ENCODE results near the gene SYNPR.

Gene SYNPR

DNA sequence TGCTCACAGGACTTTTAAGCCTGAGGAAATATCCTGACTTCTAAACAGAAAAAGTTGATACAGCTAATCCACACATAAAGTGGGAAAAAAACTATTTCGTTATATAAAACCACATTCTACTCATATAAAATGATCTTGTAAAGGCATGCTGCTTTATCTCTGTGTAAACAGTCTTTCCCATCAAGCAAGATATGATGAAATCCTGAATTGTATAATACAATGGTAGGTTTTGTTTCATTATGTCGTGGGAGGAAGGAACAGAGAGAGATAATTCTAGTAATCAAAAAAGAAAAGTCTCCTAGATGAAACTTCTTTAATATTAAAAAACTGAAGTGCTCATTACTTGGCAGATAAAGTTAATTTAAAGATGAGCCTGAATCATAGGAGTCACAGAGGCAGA, 281.8 kb downstream of the SYNPR start:
- no peak for DNase-seq

DNA sequence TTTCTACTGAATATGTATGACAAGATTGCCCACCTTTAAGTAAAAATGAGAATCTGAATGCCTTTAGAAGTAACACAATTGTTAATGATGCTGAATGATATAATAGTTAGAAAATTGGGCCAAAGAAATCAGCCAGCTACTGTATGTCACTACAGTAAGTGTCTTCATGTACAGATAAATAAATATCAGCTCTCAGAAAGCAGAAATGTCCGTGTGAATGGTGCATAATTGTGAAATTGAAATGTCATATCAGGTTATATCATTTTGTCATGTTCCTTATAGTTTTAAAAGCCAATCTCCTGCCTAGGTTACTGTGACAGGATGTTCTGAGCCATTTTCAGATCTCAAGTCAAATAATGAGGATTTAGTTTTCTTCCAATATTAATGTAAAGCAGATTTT, 283.8 kb downstream of the SYNPR start:
- DNase-seq, result no peak

DNA sequence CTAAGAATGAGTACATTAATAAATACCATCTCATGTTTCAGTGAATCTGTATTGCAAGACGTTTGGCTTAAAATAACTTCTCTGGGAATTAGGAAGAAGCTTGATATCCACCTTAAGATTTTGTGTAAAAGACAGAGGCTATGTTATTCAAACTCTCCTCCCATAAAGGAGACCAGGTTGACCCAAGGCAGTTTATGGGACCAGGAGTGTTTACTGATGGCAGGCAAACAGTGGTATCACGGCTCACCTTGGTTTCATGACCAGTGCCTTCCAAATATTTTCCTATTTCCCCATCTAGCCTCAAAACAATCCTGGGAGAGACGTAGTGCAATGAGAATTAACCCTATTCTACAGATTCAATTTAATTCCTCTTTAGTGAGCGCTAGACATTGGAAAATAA, 284.2 kb downstream of the SYNPR start:
- DNase-seq, result no peak

DNA sequence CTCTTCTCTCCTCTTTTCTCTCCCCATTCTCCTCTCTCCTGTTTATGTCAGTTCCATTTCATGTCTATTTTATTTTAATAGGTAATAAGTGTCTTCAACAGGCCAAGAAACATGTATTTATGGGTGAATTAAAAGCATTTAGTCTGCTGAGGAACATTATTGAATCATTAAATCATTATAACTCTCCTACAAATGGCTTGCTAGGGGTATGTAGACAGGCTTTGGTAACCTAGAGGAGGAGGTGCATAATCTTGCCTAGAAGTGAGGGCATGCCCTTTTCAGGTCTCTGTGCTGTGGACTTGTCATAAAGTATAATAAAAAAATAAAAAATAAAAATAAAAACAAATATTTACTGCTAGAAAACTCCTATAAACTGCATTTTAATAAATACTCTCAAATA, 285.5 kb downstream of the SYNPR start:
- DNase-seq, result no peak

DNA sequence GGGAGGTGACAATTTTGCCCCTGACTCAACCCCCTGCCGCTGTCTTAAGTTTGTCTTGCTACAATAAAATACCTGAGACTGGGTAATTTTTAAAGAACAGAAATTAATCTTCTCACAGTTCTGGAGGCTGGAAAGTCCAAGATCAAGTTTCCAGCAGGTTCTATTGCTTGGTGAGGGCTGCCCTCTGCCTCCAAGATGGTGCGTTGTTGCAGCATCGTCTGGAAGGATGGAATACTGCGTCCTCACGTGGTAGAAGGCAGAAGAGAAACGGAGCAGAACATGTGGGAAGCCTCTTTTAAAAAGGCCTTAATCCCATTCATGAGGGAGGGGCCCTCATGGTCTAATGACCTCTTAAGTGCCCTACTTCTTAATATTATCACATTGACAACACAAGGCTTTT, 287.1 kb downstream of the SYNPR start:
- no peak for DNase-seq

DNA sequence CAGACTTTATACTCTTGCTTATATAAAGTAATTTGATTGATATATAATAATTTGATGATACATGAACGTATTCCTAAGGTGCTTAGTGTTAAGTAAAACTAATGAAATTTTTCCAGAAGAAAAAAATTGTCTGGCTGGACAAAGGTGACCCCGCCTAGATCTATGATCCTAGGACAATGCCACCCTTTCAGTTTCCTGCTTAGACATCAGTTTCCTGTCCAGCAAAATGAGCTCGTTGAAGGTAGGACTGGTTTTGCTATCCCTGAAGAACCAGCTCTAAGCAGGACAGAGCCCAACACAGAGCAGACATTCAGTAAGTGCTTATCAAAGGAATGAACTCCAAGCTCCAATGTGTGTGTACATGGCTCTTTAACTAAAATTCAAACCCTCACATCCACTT, 293.6 kb downstream of the SYNPR start:
- DNase-seq, result no peak

DNA sequence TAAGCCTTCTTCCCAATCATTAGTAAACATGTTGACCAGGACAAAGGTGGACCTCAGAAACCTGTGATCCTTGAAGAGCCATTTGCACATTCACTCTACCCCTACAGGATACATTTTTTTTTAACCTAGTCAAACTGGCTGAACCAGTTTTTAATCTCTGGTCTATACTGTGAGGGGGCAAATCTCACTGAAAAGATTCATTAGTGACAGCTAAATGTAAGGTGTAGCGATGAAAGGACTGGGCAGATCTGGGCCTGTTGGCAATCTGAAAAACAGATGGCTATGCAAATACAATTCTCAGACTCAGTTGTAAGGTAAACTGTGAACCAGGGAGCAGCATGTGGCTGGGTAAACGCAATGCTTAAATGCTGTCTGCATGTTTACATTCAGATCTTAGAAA, 298.7 kb downstream of the SYNPR start:
- DNase-seq, result no peak

DNA sequence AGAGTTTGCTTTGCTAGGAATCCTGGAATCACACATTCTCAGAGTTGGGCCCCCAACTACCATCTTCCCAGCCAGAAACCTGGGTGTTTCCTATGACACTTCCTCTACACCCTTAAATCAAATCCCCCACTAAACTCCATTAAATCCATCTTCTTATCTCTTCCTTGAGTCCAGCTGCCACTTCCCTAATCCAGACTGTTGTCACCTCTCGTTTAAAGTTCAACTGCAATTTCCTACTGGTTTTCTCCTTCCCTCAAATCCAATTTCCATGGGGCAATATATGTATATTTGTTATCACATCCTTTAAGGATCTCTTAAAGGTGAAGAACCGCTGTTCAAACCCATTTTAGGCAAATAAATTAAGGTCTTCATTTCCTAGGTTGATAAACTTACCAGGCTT, 300.8 kb downstream of the SYNPR start:
- no peak for DNase-seq

DNA sequence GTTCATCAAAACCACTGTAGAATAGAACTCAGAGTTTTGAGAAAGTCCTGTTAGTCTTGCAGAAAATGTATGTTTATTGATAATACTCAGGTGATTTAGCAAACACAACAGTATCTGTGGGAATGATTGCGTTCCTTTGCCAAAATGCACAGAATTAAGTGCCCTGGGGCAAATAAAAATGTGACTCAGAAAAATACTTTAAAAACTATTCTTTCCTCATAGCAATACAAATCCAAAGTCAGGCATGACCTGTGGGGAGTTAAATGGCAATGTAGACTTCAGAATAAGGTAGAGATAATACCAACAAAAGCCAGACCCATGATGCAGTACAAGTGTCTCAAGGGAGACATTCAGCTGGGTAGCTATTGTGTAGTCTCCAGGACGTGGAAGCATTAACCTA, 302.0 kb downstream of the SYNPR start:
- no peak for DNase-seq

DNA sequence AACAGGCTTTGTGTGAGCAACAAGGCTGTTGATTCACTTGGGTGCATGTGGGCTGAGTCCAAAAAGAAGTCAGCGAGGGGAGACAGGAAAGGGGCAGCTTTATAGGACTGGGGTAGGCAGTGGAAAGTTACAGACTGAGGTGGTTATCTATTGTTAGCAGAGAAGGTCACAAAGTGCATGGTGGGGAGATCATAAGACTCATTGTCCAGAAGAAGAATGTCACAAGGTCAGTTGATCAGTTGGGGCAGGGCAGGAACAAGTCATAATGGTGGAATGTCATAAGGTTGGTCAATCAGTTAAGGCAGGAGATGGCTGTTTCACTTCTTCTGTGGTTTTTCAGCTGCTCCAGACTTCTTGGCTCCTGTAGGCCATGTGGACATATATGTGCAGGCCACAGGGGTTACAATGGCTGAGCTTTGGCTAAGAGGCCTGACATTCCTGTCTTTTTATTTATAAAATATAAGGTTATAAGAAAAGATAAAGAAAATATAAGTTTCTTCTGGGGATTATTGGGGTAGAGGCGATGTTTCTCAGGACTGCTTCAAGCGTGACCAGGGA, 304.9 kb downstream of the SYNPR start:
- DNase-seq, result no peak

DNA sequence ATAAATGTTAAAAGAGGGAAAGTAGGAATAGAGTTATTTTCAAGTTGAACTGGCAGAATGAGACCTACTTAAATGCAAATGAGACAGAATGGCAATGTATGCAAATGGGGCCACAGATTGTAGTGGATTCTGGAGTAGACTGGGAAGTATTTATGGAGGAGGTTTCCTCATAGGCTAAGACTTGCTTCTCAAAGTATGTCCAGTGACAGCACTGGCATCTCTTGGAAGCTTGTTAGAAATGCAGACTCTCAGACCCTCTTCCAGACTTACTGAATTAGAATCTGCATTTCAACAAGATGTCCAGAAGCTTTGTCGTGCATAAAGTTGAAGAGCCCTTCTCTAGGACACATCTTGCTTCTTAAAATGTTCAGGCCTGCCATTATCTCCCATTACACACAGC, 306.6 kb downstream of the SYNPR start:
- no peak for DNase-seq

DNA sequence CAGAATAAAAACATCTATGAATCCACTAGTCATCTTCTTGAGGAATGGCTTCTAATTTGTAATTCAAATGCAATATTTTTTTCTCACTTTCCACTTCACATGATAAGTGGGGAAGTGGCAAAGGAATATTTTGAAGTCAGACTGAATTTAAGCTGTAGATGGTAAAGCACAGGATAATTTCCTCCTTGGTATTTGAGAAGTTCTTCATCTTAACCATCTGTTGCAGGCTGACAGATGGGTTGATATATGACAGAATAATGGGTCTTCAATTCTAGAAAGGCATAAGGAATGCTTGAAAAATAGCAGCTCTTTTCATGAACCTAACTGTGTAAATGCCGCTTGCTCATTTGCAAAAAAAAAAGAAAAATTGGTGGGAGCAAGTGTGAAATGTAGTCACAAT, 307.8 kb downstream of the SYNPR start:
- DNase-seq, result no peak

DNA sequence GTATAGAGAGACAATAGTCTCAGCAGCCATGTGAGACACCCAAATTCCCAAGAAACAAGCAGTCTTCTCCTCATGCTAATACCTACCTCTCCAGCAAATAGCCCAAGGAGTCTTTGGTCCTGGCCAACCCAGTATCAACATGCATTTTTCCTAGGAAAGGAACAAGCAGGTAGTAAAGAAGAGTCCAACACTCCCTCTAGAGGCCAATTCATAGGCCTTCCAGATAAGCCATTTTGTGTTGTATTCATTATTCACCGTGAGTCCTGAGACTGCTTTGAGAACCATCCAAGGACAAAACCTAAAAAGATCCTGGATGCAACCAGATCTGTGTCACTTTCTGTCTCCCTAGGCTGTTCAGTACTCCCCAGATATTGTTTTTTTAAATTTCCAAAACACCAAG, 310.8 kb downstream of the SYNPR start:
- DNase-seq, result no peak

DNA sequence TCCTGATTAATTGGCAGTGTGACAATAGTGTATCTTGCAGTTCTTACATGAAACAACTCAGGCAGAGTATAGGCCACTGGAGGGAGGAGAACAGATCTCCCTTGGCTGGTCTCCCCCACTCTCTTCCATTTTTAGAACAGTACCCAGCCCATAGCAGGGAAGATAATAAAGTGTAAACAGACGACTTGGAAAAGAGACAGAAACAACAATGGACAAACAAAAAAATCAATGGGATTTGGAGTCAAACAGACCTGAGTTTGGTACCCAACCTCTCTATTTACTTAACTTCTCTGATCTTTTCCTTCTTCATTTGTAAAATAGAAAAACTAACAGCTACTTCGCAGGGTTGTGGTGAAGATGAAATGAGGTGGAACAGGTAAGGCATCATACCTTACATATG, 315.7 kb downstream of the SYNPR start:
- no peak for DNase-seq

DNA sequence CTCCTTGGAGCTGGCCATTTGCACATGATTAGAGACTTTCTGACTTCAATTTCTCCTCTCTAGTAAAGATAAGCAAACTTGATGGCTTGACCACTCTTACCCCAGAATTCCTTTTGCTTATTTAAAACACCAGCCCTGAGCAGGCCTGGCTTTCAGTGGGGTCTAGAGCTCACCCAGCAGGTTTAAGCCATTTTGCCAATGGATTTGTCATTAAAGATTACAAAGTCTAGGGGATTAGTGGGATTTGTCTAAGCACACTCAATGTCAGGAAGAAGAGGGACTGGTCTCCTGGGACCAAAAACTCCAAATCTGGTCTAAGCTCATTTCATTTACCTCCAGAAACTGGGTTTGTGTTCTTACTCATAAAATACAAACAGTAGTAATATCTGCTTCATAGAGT, 317.1 kb downstream of the SYNPR start:
- DNase-seq, result no peak

DNA sequence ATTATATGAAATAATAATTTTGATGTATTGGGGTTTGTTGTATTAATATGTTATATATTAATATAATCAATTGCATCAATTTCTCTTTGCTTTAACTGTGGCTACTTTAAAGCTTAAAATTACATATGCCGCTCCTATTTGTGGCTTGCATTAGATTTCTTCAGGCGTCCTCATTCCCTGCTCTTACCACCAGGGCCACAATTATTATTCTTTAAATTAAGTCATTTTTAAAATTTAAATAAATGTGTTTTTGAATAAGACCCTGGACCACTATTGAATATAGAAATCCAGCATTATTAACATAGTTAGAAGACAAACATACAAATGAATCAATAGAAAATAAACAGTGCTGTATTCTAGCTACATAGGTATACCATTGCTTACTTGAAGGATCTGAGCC, 318.9 kb downstream of the SYNPR start:
- DNase-seq, result no peak

DNA sequence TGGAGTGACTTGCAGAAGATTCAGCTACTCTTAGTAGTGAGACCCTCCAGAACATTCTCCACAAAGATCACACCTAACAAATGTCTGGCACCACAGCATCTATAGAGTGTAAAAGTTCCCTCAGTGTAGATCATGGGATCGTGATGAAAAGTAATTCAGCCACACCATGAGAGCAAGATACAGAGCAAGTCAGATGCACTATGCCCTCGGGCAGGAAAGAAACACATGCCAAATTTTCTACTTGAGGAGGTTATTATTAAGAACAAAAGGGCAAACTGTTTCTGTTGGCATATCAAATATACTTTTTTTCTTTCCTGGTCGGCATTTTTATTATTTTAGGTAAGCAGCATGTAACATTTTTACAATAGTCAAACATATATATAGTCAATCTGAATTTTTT, 329.6 kb downstream of the SYNPR start:
- DNase-seq, result no peak

DNA sequence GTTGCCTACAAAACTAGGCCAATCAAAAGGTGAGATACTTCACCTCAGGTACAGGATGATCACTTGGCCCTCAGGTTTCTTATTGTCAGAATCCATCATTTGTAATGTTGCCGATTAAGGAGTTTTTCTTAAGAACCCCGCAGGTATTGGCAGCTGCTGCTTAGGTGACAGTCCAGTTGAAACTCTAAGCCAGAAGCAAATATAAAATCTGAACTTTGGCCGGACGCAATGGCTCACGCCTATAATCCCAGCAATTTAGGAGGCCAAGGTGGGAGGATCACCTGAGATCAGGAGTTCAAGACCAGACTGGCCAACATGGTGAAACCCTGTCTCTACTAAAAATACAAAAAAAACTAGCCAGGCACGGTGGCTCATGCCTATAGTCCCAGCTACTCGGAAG, 331.3 kb downstream of the SYNPR start:
- DNase-seq, result no peak

DNA sequence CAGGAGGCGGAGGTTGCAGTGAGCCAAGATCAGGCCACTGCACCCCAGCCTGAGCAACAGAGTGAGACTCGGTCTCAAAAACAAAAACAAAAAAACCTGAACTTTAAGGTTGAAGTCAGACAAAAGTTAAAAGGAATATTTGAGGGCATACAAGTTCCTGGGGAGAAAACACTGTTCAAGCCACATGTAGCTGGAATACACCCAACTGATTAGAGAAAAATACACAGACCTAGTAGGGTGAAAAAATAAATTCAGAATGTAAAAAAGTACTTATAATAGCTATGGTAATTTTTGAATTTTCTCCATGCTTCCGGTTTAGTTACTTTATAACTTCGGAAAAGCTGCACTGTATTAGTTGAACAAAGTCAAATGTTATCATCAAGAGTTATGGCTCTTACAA, 331.7 kb downstream of the SYNPR start:
- DNase-seq, result no peak

DNA sequence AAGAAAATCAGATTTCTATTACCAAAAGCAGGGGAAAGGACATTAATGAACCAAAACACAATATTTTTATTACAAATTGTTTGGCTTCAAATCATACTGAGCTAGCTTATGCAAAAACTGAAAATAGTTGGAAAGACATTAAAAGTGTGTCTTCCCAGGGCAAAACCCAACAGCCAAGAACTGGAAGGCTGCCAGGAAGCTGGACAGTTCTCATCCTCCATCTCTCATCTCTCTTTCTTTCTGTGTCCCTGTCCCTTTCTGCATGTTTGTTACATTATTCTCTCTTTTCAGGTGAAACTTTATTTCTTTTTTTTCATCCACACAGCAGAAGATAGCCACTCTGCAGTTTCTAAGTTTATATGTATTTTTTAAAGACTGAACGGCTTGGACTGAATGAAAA, 333.3 kb downstream of the SYNPR start:
- DNase-seq, result no peak

DNA sequence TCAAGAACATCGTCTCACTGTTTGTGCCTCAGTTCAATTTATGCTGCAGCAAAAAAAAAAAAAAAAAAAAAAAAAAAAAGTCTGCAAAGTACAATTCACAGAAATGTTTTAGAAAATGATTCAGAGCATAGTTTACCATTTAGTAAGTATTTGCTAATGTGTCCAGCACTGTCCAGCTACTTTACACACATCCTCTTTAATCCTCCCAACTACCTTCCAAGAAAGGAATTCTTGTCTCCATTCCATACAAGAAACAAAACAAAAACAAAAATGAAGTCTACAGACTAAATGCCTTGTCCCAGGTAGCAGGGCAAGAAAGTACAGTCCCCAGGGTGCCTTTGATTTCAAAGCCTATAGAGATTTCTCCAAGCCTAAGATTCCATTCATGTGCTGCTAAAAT, 335.5 kb downstream of the SYNPR start:
- no peak for DNase-seq

DNA sequence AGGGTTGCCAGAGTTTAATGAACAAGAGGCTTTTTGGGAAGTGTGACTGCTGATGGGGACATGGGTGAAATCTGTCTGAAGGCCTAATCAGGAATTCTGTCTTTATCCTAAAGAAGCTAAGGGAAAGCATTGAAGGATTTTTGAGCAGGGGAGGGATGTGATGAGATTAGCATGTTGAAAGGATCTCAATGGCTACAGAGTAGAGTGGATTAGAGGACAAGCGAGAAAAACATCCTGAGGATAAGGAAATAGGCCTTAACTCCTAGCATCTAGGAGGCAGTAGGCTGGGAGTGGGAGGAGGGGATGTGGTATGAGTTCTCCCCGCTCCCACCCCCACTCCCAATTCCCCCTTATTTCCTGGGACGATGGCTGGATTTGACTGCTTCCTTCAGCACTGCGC, 339.3 kb downstream of the SYNPR start:
- no peak for DNase-seq

DNA sequence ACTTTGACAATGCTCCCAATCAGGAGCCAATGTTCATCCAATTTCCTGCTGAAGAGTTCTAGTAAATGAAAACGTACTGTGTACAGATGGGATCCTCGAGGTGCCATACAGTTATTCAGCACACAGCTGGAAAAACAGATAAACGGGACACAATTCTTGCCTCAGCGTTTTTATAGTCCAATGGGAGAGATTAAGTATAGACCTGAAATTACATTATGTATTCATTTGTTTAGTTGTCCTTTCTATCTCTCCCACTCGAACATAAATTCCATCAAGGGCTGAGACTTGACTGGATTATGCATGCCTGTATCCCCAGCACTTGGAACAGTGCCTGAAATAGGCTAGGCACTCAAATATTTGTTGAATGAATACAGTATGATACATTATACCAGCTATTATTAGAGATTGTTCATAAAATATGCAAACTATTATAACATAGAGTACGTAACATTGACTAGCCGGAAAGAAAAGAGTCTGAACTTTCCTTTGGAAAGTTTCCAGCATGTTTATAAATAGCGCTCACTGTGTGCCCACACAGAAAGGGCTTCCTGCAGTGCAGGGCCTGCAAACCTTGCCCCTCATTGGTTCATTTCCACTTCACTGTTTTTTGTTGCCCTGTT, 346.9 kb downstream of the SYNPR start:
- no peak for DNase-seq

DNA sequence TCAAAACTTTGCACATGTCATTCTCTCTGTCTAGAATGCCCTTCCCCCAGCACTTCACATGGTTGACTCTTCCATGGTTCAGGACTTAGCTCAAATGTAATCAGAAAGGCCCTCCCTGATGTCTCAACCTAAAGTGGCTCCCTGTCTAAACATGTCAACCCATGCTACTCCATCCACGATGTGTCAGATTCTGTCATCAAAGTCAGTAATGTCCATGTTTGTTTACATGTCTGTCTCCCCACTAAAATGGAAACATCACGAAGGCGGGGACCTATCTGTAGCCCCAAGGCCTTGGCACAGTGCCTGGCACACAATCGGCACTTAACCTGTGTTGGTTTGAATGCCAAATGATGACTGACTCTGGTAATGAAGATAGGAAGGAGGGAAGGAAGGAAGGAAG, 353.6 kb downstream of the SYNPR start:
- no peak for DNase-seq

DNA sequence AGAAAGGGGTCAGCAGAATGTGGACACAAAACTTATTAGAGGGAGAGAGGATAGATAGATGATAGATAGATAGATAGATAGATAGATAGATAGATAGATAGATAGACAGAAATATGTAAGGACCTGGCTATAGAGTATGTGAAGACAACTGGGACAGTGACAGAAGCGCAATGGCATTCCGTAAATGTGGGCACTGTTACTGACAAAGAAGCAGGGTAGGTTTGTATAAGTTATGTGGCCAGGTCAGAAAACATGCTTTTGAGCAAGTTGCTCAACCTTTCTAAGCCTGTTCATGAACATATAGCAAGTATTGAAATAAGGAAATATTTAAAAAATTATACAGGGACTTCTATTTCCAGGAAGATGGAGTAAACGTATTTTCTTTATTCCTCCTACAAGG, 357.1 kb downstream of the SYNPR start:
- no peak for DNase-seq

DNA sequence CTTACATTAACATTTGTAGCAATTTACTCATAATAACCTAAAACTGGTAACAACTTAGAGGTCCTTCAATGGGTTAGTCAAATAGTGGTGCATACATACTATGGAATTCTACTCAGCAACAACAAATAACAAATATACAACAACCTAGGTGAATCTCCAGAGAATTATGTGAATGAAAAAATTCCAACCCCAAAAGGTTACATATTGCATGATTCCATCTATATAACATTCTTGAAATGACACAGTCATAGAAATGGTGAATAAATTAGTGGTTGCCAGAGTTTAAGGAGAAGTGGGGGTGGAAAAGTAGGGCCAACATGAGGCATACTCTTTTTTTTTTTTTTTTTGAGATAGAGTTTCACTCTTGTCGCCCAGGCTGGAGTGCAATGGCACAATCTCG, 361.7 kb downstream of the SYNPR start:
- no peak for DNase-seq
